ENCODE data around the gene HIPK2.

- TF ChIP-seq, protein P1, sequence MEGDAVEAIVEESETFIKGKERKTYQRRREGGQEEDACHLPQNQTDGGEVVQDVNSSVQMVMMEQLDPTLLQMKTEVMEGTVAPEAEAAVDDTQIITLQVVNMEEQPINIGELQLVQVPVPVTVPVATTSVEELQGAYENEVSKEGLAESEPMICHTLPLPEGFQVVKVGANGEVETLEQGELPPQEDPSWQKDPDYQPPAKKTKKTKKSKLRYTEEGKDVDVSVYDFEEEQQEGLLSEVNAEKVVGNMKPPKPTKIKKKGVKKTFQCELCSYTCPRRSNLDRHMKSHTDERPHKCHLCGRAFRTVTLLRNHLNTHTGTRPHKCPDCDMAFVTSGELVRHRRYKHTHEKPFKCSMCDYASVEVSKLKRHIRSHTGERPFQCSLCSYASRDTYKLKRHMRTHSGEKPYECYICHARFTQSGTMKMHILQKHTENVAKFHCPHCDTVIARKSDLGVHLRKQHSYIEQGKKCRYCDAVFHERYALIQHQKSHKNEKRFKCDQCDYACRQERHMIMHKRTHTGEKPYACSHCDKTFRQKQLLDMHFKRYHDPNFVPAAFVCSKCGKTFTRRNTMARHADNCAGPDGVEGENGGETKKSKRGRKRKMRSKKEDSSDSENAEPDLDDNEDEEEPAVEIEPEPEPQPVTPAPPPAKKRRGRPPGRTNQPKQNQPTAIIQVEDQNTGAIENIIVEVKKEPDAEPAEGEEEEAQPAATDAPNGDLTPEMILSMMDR (IDR thresholded peaks at IDR 0.05) = no peak
- TF ChIP-seq POLR2A (IDR thresholded peaks at IDR 0.05) (no peak), POLR2AphosphoS5 (IDR thresholded peaks at IDR 0.05) (peak; percentile 95), EP300 (IDR thresholded peaks at IDR 0.05) (no peak)
Observed at GRCh38 chr7:139731802-139732470, 45.9 kb downstream of the HIPK2 start.
